GM18907 (cell line): Measurements from ENCODE around the gene SPATA1.

ENCODE experiments used
- ATAC-seq: cut with Tn5 transposase; IDR thresholded peaks from one replicate; pipeline ENCODE4 v1.9.1; 2021; ENCODE audit warnings: mild to moderate bottlenecking, moderate library complexity; ENCODE audit not compliant: unreplicated experiment

SPATA1 gene

DNA sequence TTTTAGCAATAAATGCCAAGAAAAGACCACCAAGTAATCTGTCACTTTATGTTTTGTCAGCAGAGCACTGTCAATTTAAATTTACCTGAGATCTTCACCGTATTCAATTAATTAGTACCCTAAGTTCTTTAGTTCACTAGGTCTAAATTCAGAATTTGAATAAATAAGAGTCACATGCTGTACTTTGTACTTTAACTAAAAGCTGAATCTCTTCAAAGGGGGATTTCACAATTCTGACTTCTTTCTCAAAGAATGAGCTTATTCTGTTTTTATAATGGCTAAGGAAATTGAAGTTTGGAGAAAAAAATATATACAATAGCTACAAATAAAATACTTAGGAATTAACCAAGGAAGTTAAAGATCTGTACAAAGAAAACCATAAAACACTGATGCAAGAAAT lies 2.3 kb downstream of the SPATA1 start:
- no peak for ATAC-seq

DNA sequence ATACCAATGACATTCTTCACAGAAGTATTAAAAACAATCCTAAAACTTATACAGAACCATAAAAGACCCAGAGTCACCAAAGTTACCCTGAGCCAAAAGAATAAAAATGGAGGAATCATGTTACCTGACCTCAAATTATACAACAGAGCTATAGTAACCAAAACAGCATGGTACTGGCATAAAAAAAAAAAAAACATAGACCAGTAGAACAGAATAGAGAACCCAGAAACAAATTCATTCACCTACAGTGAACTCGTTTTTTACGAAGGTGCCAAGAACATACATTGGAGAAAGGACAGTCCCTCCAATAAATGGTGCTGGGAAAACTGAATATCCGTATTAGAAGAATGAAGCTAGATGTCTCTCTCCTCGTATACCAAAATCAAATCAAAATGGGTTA lies 2.8 kb downstream of the SPATA1 start:
- no peak for ATAC-seq

DNA sequence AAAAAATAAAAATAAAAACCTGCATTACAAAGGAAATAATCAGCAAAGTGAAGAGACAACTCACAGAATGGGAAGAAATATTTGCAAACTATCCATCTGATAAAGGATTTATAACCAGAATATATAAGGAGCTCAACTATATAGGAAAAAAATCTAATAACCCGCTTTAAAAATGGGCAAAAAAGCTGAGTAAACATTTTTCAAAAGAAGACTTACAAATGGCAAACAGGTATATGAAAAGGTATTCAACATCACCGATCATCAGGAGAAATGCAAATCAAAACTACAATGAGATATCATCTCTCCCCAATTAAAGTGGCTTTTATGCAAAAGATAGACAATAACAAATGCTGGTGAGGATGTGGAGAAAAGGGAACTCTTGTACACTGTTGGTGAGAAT lies 4.0 kb downstream of the SPATA1 start:
- ATAC-seq: no peak

DNA sequence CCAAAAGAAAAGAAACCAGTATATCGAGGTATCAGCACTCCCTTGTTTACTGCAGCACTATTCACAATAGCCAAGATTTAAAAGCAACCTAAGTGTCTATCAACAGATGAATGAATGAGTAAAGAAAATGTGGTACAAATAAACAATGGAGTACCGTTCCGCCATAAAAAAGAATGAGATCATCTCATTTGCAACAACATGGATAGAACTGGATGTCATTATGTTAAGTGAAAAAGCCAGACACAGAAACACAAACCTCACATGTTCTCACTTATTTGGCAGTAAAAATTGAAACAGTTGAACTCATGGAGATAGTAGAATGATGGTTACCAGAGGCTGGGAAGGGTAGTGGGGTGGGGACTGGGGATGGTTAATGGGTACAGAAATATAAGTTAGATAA lies 4.5 kb downstream of the SPATA1 start:
- no peak for ATAC-seq

DNA sequence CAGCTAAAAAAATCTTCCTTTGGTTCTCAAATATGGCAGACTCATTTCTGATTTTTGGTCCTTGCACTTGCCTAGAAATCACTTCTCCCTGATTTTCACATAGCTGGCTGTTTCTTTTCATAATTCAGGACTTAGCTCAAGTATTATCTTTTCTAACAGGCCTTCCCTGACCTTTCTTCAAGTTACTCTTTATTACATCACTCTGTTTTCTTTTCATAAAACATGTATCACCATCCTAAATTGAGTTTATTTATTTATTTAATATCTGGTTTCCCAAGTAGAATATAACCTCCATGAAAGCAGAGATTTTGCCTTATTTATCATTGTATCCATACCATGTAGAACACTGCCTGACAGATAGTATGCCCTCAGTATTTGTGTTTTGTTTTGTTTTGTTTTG lies 18.4 kb downstream of the SPATA1 start:
- no peak for ATAC-seq

DNA sequence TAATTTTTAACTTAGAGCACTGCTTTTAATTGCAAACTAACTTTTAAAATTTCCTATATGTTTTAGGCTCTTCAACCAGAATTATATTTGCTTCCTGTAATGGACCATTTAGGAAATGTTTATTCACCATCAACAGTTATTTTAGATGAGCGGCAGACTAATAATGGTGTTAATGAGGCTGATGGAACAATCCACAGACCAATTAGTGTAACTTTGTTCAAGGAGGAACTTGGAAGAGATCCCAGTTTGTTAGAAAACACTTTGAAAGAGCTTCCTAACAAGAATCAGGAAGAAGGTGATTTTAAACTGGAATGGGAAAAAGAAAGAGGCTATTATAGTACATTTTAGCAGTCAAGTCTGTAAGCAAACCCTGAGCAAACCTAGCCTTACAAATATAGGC lies 19.6 kb downstream of the SPATA1 start:
- no peak for ATAC-seq

DNA sequence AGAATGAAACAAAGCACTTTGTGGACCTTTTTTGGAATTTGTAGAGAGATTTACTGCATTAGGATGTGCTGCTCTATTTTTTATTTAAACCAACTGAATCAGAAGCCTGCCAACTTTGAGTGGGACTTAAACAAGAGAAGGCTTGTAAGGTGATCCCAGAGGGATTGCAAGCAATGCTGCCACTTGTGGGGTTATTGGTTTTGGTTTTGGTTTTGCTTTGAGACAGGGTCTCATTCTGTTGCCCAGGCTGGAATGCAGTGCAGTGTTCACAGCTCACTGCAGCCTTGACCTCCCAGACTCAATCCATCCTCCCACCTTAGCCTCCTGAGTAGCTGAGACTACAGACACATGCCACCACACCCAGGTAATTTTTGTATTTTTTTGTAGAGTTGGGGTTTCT lies 32.4 kb downstream of the SPATA1 start:
- ATAC-seq: peak; percentile 61

DNA sequence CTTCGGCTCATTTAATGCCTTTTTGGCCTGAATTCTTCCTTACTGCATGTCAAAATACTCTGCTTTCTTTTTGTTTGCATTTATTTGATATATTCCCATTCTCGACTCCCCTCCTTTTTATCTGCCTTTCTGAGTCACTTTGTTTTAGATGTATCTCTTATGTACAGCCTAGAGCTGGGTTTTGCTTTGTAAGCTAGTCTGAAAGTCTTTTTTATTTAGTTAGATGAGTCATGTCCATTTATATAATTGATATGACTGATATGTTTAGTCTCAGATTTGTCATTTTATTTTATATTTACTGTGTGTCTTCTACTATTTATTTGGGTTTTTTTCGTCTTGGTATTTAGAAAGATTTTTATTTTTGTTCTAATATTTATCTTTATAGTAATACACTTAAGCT lies 33.8 kb downstream of the SPATA1 start:
- ATAC-seq: no peak

DNA sequence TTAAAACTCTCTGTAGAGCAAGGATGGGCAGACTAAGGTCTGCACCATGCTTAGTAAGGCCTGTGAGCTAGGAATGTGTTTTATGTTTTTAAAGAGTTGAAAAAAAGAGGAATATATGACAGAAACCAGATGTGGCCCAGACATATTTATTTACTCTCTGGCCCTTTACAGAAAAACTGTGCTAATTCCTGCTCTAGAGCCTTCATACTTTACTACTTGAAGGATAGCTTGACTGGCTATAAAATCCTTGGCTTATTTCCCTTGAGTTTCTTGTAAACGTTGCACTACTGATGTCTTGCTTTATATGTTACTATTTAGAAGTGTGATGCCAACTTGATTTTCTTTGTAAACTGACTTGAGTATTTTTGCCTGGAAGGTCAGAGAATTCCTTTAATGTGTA lies 34.6 kb downstream of the SPATA1 start:
- ATAC-seq: no peak

DNA sequence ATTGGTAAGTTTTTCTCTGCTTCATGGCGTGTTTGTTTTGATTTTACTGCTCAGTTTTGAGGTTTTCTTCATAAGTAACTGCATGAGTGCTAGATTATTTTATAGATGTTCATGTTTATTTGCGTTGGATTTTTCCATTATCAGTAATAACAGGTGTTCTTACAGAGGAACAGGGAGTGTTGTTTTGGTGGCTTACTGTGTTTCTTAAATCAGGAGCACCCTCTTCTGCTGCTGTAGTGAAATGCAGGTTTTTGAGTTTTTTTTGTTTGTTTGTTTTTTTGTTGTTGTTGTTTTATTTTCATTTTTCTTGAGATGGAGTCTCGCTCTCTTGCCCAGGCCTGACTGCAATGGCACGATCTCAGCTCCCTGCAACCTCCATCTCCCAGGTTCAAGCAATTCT lies 35.5 kb downstream of the SPATA1 start:
- ATAC-seq: no peak

DNA sequence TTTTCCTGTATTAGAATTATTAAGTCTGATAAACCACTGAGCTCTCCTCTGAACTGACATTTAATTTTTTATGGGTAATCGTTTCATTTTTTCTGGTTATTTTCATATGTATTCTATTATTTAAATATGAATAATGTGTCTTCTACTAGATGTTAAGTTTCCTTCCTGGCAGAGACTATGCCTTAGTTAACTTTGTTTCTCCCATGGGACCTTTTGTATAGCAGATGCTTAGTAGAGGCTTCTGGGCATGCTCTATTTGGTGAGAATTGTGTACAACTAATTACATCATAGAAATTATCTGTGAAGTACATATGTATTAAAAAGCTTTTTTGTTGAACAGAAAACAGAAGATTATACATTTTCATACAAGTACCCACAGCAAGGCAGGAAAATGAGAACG lies 44.6 kb downstream of the SPATA1 start:
- ATAC-seq: no peak

DNA sequence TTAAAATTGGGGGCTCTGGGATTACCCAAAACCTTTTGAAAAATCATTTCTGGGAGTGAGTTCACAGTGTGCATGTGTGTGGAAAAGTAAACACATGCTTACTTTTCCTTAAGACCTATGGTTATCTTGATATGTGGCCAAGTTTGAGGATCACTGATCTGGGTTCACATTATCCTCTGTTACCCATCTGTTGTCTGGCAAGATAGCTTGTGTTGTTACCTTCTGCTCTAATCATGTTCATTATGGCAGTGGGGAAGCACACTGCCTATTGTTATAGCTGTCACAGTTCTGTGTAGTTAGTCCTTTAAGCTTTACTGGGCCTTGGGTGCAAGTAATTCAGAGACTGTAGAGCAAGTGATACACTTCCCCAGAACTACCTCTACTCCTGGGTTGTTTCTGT lies 63.0 kb downstream of the SPATA1 start:
- ATAC-seq: no peak

DNA sequence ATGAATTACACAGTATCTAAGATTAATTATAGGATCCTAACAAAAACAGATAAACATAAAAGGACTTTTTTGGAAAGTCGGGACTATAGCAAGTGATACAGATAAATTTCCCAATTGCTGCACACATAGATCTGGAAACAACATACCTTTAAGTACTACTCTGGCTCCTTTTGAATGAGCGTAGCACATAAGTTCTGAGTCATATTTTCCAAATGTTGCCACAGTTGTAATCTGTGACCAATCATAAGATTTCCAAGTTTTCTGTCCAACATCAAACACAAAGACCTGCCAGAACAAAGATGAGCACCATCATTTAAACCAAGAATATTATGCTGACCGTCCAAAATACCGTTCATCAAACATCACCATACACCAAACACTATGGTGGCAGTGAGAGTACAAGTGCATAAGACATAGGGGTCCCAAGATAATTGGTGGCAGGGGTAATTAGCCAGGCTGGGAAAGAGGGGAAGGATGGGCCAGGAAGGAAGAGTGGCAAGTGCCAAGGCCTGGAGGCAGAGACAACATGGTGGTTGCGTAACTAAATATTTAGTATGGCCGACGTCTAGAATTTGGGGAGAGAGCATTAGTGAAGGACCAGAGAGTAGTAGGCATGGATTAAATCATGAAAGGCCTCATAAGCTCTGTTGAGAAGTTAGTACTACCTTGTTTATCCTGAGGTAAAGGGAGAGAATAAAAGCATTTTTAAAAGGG lies 64.4 kb downstream of the SPATA1 start:
- no peak for ATAC-seq

DNA sequence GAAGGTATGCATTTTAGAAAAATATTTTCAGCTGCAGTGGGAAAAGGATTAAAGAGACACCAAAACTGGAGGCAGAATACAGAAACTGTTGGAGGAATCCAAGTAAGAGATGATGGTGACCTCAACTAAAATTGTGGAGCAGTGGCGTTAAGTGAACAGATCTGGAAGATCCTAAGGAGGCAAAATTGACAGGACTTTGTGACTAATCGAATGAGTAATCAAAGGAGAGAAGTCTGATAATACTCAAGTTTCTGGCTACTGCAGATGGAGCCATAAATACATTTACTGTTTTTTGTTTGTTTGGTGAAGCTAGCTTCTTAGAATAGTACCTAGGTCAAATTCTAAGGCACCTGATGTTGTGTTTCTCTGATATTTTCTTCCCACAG lies 65.0 kb downstream of the SPATA1 start:
- ATAC-seq: no peak

DNA sequence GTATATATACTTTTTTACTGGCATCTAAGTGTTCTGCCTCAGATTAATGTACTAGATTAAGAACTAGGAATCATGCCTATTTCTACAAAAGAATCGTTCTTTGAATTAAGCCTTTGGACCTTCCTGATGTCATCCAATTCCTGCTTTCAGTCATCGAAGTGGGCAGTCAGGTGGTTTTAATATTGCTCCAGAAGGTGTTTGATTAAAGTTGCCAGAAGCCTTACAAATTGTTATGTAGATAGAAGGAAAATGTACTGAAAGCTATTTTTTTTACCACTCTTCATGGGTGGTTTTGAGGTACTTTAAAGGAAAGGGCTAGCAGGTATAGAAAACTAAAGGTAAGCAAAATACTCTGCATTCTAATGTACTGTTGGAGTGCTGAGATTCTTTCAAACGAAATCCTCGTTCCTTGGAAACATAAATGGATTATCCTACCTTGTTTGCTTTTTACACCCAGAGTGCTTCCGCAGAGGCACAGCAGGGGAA lies 67.3 kb downstream of the SPATA1 start:
- no peak for ATAC-seq

DNA sequence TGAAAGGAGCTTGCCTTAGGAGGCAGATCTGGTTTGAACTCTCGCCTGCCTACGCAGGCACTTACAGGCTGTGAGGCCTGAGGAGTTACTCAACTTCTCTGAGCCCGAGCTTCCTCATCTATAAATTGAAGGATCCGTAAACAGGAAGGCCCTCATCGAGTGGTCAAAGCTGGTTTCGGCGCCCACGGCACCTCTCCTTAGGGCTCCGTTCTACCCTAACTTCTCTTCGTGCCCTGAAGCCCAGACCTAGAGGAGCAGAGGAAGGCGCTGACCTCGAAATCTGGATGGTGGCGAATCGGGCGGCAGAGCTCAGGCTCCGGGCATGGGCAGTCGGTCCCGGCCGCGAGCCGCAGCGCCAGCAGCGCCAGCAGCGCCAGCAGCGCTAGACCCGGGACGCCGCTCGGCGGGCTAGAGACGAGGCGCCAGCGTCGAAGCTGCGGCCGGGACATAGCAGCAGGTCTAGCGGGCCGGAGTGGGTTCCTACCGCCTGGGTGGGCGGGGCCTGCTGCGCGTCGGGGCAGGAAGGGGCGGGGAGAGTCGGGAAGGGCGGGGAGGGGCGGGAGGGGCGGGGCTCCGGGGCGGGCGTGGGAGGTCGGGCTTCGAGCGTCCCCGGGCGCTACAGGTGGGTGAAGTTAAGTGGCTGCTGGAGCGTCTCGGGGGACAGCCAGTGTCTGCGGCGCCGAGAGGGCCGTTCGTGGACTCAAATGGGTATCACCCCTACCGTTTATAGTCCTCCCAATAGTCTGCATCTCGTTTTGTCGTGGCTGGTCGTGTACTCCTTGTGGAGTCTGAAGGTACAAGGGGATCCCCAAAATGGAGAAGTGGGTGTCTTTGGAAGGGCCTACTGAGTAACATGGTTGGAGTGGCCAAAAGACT lies 68.0 kb downstream of the SPATA1 start, which contains the start of gene CTBS:
Gene CTBS, minus strand, starts transcription at position 474 of the 876 bp plus-strand sequence. Its CDS starts 25 bp downstream, at position 449.
- peak; percentile 92 for ATAC-seq

DNA sequence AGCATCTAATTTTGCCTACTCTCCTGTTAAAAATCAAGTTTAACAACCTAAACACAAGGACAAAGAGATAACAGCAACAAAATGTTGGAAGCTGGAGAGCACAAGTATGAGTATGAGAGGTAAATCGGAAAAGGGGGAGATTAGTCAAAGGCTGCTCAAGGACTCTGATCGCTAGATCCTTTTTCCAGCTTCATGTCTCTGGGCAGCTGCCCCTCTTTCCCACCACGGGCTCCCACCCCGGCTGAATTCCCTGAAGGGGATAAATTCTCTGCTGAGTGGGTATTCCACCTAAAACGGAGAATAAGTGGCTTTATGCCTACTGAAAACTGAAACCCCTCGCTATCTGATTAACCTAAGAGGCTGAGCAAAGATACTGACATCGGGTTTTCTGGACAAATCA lies 68.8 kb downstream of the SPATA1 start:
- ATAC-seq: no peak

DNA sequence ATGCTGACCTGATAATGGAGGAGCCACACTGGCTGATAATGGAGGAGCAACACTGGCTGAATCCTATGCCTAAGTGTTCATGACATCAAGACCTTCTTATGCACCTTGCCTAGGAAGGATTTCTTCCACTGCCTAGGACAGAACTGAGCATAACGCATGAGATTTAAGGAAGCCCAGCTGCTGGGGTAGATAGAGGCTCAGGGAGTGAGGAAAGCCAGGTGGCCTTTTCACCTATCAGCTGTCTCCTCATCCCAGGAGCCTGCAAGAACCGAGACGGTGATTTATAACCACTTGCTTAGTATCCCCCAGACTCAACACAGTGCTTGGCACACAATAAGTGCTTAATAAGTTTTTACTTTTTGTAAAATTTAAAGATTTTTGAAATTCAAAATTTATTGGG lies 75.5 kb downstream of the SPATA1 start:
- no peak for ATAC-seq

DNA sequence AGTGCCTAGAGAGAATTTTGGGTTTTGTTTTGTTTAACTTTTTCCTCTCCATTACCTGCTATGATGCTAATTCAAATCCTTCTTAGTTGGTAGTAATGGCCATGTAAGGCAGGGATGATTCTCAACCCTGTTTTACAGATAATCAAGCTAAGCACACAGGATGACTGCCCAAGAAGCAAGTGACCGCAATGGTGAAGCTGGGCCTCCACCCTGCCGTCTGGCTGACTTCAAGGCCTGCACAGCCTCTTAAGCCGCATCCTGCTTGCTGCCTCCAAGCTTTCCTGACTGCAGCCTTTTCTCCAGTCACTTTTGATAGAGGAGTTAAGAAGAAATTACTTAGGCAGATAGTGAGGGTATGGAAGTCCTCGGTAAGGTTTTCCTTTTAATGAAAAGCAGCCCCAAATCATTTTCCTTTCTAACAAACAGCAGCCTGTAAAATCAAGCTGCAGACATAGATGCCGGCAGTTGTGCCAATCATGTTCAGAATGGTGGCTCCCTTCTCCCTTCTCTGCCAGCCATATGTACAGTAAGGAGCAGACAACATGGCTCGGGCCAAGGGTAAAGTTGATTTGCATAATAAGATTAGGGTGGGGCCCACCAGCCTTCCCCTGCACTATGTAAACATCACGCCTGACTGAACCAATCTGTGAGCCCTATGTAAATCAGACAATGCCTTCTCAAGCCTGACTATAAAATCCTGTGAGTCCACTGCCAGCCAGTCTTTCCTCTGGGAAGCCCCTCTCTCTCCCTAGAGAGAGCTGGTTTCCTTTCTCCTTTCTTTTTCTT lies 76.8 kb downstream of the SPATA1 start:
- ATAC-seq: peak; percentile 63

DNA sequence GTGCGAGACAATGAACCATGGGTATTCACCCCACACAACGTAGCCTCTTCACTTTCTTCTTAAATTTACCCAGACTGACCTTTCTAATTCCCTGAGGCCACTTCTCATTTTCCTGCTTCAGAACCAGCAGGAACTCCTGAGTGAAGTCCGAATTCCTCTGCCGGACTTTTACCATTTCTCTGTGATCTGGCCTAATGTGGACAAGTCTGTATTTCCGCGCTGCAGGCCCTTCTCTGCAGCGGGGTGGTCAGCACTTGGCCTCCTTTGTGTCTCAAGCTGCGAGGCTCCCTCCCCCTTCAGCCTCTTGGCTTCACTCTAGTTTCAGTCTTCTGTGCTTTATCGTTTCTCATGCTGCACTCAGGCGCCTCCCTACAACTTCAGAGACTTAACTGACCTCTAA lies 77.5 kb downstream of the SPATA1 start:
- ATAC-seq: no peak

DNA sequence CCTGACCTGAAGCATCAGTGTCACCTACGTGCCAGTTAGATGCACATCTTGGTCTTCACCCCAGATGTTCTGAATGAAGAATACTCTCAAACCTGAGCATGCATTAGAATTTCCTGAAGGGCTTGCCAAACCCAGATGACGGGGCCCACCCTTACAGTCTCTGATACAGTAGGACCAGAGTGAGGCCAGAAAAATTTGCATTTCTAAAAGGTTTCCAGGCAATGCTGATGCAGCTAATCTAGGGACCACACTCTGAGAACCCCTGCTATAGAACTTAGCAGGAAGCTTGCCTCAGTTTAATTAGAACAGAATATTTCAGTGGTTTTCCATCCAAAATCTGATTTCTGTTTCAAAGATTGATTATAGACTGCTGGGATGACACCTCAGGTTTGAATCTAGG lies 77.9 kb downstream of the SPATA1 start:
- no peak for ATAC-seq
